ENCODE data around the gene BNC2.

Gene BNC2

GRCh38 chr9:16671591-16672137, 198.8 kb downstream of the BNC2 start:
- peak; percentile 47 for DNase-seq (ENCODE audit: low read depth)
- TF ChIP-seq CTCF (IDR thresholded peaks at IDR 0.05; ENCODE audit: insufficient read depth, low read depth, low read length, missing control alignments) = no peak
- H3K4me3 ChIP-seq (ENCODE audit: low read depth, low read length) = no peak overlapping the region

GRCh38 chr9:16670791-16671190, 199.7 kb downstream of the BNC2 start:
- no peak overlapping the region for H3K4me3 ChIP-seq (ENCODE audit: low read depth, low read length)
- DNase-seq (ENCODE audit: low read depth) = no peak
- TF ChIP-seq CTCF (IDR thresholded peaks at IDR 0.05; ENCODE audit: insufficient read depth, low read depth, low read length, missing control alignments) = no peak

GRCh38 chr9:16668734-16669295, 201.7 kb downstream of the BNC2 start:
- H3K4me3 ChIP-seq (ENCODE audit: low read depth, low read length) = no peak overlapping the region
- no peak for DNase-seq (ENCODE audit: low read depth)
- TF ChIP-seq CTCF (IDR thresholded peaks at IDR 0.05; ENCODE audit: insufficient read depth, low read depth, low read length, missing control alignments) = no peak

GRCh38 chr9:16664211-16664610, 206.3 kb downstream of the BNC2 start:
- H3K4me3 ChIP-seq (ENCODE audit: low read depth, low read length) = no peak overlapping the region
- no peak for DNase-seq (ENCODE audit: low read depth)
- TF ChIP-seq CTCF (IDR thresholded peaks at IDR 0.05; ENCODE audit: insufficient read depth, low read depth, low read length, missing control alignments) = no peak

GRCh38 chr9:16661816-16662215, 208.7 kb downstream of the BNC2 start:
- no peak for TF ChIP-seq CTCF (IDR thresholded peaks at IDR 0.05; ENCODE audit: insufficient read depth, low read depth, low read length, missing control alignments)
- H3K4me3 ChIP-seq (ENCODE audit: low read depth, low read length) = no peak overlapping the region
- no peak for DNase-seq (ENCODE audit: low read depth)

- DNase-seq (ENCODE audit: low read depth) = no peak
- no peak for TF ChIP-seq CTCF (IDR thresholded peaks at IDR 0.05; ENCODE audit: insufficient read depth, low read depth, low read length, missing control alignments)
- no peak overlapping the region for H3K4me3 ChIP-seq (ENCODE audit: low read depth, low read length)
These were observed 211.4 kb downstream of the BNC2 start for GRCh38 chr9:16659096-16659495.

Data from GM12865 (cell line).